HL-60/S4 (cell line): ENCODE results near the gene GPR87.

Experiments used
- in situ Hi-C: fragments of 300-500 bp; cut with MboI; formaldehyde crosslinking; loops from 2 replicates; pipeline ENCODE4 v1.14.3; 2022; ENCODE audit warnings: low sequenced_read_pairs

The GPR87 gene

DNA sequence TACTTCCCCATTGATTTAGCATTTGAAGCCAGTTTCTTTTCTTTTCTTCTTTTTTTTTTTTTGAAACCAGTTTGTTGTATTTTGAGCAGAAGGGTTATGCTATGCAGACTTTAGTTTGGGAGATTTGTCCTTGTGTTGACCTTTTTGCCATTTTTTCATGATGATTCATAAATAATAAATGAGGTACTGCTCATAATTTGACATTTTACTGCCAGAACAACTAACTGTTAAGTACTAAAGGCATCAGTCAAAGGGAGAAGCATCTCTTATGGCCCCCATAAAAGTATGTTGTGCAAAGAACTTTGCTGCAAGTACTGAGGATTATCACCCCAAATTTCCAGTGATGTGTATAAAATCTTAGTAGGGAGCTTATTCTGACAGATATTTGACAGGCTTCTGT lies 1.7 kb upstream of the GPR87 start:
- in situ Hi-C loops: no loop called here

DNA sequence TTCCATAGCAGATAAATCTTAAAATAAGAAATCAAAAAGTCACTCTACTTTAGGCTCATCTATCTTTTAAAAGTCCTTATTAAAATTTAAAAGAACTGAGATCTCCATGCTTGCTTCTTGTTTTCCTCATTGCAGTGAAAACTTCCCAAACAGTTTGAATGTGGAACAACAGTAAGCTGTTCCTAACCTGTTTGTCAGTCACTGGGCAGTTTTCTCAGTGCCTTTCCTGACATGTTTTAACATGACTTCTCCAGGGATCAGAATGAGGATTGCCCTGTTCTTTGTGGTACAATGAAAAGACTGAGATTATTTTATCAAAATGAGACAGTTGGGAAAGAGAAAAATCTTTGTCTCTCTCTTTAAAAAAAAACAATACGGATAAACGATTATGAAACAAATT lies 774 bp downstream of the GPR87 start:
- in situ Hi-C loops: no loop called here

DNA sequence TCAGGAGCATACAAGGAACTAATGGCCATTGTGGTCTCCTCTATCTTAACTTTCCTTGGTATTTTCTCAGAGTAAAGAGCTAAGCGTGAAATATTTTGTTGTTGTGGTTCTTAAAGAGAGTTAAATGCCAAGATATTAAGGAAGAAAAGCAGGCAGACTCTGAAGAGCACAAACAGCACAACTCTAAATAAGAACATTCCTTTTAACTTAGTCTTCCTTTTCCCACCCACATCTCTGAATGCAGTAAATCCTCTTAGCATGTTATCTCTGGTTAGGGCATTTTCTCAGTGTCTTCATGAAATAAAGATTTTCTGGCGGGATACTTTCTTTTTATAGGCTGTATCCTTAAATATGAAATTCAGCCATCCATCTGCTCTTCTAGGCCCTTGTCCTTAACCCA lies 1.5 kb downstream of the GPR87 start:
- in situ Hi-C loops: no loop called here

DNA sequence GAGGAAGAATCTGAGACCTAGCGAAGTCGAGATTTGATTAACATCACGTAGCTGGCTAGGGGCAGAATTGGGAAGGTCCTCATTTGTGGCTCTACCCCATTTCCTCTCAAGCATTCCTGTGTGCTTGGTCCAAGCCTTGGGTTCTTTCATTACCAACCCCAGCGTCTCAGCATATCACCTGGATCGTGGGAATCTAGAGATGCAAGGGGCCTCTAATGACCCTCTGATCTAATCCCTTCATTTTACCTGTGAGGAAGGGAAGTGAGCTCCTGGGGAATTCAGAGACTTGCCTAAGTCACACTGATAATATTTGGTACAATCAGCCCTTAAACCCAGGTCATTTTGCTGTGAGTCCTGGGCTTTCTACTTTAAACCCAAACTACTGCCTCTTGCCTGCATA lies 2.0 kb downstream of the GPR87 start:
- in situ Hi-C loops: no loop called here

DNA sequence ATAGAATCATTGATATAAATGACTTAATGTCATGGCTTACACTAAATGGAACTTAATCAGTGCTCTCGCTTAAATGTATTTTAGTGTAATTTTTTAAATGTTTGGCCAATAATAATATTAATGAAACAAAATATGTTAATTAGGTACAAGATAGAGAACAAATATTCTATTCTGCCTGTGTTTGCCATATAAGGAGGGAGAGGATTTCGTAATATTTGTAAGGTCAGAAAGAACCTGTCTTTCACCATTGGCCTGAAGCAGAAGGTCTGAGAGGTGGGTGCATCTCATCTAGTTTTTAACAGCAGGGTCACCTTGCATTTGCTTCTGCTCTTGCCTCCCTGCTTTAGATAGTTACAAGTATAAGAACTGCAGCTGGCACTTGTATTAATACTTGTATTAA lies 2.5 kb downstream of the GPR87 start:
- in situ Hi-C loops: no loop called here

DNA sequence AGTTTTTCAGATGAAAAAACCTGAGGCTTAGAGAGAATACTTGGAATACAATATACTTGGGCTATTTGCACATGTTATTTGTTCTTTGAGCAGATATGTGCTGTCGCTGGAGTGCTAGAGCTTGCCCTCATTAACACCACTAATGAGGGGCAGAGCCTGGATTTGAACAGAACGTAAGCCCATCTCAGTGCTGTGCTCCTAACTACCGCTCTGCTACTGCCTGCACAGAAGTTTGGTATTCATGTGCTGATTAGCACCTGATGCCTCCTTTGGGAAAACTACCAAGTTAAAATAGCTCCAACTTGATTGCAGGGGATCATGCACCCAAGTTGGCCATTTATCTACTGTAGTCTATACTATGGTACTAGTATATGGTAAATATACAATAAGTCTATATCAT lies 3.6 kb downstream of the GPR87 start:
- in situ Hi-C loops: no loop called here

DNA sequence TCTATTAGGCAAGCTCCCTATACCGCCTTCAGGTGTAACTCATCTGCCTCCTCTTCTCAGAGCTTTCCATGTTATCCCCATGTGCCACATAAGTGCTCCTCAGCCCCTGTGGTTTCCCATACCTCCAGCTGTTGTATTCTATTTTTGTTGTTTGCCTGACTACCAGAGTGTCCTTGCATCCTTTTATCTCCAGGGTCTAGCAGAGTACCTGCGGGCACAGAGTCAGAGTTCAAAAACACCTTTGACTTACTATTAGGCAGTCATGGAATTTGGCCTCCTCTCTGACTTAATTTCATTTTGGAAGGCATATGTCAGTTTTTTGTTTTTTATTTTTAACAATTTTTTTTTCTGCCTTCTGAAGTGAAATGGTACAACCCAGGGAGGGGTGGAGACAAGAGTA lies 7.1 kb downstream of the GPR87 start:
- in situ Hi-C loops: no loop called here

DNA sequence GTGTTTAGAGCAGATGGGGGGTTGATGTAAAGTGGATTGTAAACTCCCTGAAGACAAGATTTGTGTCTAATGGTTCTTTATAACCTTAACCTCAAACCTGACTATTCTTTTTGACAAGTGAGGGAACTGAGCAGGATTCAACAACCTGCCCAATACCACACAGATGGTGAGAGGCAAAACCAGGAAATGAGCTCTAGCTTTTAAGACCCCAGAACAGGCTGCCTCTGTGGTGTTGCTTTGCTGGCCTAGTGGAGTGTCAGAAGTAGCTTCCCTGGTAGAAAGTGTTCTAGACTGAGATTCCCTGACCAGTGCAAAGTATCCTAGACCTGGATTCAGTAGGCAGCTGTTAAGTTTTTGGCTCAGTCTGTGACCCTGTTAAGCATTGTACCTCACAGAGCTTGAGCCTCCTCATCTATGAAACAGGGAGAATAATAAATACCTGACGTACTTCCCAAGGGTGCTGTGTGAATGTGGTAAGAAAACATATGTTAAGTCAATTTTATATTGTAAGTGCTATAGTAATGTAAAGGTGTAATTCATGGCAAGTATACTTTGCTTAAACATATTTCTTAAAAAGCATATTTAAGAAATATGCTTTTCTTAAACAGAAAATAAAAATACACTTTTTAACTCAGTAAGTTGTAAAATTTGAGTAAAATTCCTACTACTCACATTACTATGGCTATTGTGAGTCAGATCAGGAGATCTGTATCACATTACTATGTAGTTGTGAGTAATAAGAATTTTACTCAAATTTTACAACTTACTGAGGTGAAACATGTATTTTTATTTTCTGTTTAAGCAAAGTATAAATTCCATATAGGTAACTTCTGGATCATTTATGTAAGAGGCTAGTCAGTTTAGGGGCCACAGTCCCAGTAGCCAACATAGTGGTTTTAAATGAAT lies 8.8 kb downstream of the GPR87 start:
- in situ Hi-C loops: no loop called here

DNA sequence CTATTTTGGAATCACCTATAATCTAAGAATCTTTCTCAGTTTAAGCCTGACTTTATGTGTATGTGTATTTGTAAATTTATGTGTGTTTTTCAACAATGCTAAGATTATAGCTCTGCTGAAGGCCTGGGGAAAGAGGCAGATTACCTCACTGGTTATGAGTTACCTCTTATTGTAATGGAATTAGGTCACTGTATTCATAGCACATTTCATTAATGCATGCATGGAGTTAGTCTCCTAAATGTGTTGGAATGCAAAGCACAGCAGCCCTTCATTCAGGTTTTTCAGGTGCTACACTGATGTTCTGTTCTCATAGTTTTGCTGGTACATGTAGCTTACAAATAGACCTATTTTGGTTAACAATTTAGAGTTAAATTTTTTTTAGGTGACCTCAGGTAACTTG lies 9.5 kb downstream of the GPR87 start:
- in situ Hi-C loops: no loop called here

DNA sequence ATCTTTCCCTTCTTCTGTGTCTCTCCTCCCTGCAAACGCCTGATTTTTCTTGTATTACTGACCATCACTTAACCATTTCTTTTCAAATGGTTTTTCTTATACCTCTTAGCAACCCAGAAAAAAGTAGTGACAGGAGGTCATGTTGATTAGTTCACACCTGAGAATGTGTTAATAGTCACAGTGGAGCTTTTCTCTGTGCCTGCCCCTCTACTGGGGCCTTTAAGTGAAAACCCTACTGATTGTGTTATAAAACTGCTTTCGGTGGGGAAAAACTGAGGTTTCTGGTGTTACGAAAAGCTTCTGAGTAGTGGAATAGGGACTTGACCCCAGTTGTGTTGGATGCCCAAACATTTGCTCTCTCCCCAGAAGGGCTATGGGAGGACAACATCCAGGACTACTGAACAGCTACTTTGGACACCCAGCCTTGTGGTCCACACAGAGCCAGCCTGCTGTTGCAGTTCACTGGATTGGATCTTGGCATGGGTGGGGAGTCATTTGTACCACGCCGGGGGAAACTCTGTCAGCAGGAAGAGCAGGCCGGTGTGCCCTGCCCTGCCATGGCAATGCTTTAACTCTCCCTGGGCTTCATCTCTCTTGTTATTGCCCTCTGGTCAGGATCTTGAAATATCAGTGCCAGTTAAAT lies 10.3 kb downstream of the GPR87 start:
- in situ Hi-C loops: no loop called here

DNA sequence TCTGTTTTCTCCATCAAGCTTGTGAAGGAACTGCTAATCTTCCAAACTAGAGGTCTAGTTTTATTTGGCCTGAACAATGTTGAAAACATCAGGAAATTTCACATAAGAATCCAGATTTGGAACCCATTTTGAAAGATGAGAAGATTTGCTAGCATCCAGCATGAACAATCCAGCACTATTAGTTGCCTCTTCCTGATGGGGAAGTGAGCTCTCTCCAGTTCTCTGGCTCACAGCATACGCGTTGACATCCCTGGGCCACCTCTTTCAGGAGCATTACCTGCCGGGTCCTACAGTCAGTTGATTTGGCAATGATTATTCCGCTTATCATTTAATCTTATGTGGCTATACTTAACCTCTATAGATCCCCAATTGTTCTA lies 10.9 kb downstream of the GPR87 start:
- in situ Hi-C loops: no loop called here

DNA sequence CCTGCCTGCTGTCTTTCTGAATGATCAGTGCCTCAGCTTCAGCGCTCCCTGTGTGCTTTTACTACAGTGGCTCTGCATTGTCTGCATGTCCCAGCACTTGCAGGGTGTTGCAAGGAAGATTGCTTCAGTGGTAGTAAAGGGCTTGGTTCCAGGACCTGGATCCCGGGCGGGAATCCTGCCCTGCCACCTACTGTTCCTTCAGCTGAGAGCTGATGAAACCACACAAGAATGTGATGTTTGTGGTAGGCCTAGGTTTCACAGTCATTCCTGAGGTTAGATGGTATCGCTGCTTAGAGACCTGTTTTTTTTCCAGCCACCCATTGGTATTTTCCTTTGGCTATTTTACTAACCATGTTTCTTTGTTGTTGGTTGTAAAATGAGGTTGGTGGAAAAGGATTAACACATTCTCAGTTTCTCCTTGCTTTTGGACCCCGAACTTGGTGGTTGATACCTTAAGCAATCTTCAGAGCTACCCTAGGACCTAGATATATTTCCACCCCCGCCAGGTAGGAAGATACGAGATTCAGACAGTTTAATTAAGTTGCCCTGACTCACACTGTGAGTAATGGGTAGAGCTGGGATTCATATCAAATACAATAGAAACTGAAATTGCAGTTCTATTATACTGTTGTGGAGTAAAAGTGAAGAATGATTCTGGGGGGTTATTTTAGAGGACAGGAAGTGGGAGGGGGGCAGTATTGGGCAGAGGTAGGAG lies 11.4 kb downstream of the GPR87 start:
- in situ Hi-C loops: no loop called here

DNA sequence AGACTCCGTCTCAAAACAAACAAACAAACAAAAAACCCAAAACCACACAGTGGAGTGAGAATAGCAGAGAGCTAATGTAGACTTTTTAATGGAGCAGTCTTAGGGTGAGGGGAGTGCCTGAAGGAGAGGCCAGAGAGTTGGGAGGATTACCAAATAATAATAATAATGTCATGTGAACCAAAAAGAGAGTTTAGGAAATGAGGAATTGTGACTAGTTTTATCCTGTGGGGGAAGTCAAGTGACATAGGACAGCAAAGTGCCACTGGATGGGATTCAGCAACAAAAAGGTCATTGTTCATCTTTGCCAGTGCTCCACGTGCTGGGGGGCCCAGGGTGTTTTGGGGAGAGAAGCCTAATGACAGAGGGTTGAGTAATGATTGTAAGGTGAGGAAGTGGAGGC lies 12.9 kb downstream of the GPR87 start:
- in situ Hi-C loops: no loop called here

DNA sequence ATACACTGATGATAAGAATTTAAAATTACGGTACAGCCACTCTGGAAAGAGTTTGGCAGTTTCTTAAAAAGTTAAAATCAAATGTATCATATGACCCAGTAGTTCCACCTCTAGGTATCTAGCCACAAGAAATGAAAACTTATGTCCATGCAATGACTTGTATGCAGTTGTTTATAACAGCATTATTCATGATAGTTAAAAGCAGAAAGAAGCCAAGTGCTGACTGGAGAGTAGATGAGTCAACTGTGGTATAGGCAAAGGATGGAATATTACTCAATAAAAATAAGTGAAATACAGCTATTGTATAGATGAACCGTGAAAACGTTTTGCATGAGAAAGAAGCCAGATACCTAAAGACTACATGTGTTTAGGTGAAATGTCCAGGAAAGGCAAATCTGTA lies 14.8 kb downstream of the GPR87 start:
- in situ Hi-C loops: no loop called here

DNA sequence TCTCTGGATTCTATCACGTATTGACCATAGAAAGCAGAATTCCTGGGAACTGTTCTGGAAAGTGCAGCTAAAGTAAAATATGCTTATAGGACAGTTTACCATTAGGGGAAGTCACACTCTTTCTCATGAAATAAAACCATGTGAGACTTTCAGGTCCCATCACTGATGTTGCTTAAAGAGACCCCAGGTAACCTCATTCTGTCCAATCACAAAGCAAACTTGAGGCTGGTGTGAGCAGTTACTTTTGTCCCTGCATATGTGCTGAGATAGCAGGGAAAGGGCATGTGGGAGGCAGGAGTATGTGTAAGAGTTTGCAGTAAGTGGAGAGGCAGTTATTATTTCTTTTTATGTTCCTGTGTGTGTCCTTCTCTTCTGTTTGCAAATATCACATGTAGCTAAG lies 16.1 kb downstream of the GPR87 start:
- in situ Hi-C loops: no loop called here

DNA sequence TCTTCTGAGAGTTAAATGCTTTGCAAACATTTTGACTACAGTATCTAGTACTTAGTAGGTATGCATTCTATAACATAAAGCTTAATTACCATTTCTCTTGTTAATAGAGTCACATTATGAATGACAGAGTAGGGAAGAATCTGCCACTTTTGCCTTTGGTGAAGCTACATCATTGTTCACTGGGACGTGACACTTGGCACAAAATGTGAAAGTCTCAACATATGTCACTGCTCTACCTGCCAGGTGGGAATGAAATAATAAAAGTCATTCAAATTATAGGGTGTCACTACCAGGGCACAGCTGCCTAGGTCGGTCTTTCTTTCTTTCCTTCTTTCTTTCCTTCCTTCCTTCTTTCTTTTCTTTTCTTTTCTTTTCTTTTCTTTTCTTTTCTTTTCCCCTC lies 17.6 kb downstream of the GPR87 start:
- in situ Hi-C loops: loop anchor here (25.0 kb wide), 1 partner anchor 538 kb away; no protein-coding TSS in a partner anchor

DNA sequence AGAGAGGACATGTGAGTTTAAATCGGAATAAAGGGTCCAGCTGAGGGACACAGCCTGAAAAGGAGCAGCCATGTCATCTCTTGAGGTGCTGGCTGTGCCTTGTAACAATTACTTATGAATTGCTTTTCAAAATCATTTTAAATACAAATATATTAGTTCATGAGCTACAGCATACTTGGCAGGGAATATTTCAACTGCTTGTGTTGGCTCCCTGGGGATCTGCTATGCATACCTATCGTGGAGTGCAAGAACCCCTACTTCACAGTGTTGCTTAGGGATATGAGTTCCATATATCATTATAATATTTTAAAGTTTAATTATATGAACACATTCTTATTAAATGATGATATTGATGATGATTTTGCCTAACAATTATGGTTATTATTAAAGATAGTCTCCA lies 19.2 kb downstream of the GPR87 start:
- in situ Hi-C loops: loop anchor here (25.0 kb wide), 1 partner anchor 540 kb away; no protein-coding TSS in a partner anchor

DNA sequence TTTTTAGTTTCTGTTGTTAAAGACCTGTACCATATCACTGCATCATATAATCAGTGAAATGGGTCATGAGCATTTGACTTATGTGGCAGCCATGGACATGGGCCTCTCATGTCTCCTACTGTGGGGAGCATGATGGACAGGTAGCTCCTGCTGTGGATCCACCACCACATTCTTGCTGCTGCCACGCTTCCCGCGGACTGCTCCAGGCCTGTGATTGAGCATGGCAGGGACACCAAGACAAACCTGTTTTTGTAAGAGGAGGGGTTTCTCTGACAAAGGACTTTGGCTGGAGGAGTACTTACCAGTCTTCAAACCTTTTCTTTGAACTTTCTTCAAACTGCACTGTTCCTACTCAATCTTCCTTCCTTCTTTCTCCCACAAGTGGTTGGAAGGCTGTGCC lies 20.4 kb downstream of the GPR87 start:
- in situ Hi-C loops: loop anchor here (25.0 kb wide), 1 partner anchor 541 kb away; no protein-coding TSS in a partner anchor

DNA sequence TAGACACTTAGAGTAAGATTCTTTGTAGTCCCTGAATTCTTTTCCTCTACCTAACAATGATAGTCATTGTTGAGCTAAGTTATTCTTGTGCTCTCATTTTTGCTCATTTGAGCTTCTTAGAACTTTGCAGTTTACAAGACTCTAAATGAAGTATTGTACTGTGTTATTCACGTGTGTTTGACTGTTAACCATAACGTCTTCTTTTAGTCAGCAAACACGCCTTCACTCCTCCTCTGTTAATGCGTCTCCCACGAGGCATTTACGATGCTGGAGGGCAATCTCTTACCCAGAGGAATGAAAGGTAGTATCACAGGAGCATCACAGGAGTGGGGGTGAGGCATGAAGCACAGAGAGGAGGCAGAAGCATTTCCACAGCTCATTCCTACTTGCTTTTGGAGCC lies 23.5 kb downstream of the GPR87 start:
- in situ Hi-C loops: loop anchor here (25.0 kb wide), 1 partner anchor 544 kb away; no protein-coding TSS in a partner anchor

DNA sequence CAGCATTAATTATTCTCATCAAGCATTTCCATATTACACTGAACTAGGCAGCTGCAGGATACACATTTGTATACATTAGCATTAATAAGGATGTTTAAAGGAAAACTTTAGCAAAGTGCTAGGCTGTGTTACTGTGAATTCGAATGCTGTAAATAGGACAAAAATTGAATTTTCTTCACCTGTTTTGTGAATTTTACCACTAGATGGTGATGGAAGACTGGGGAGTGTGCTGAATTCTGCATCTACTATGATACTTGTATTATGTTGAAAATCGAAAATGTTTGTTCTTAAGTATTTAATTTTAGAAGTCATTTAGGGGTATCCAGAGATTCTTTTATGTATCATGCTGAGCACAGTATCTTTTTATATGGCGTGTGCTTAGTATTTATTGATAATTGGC lies 25.9 kb downstream of the GPR87 start:
- in situ Hi-C loops: loop anchor here (25.0 kb wide), 1 partner anchor 547 kb away; no protein-coding TSS in a partner anchor

DNA sequence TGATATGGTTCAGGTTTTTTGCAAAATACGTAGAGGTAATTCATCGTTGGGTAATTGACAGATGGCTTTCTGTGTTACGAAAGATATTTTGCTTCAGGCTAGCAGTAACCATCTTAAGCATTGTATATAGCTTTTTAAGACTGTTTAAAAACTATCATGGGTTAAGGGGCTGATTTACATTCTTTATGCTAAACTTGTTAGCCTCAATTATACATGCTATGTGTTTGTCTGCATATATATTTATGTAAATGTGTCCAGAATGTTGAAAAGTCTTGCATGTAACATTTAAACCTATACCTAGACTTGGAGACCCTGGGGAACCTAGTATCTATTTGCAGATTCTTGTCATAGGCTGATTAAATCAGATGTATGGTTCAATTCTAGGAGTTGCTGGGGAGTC lies 27.2 kb downstream of the GPR87 start:
- in situ Hi-C loops: loop anchor here (25.0 kb wide), 1 partner anchor 548 kb away; no protein-coding TSS in a partner anchor
